Skeletal muscle tissue (tissue), 4 donors: ENCODE results near the gene MAP2. TPM values are rescaled to one million over a fixed set of nuclear protein-coding genes. Genes with fewer than 3 reads are reported as not detected.

Experiments used
- H3K27ac ChIP-seq: one replicate; pipeline ENCODE4 v1.7.0; 2013; ENCODE audit warnings: mild to moderate bottlenecking, low read depth, low read length, inconsistent platforms
- H3K27me3 ChIP-seq, 3 donors: one replicate each; pipeline ENCODE4 v1.7.0; 2013; ENCODE audit warnings: low read length in 3 of 3; ENCODE audit not compliant: control insufficient read depth in 3 of 3, insufficient read depth in 3 of 3
- H3K36me3 ChIP-seq, 3 donors: one replicate each; pipeline ENCODE4 v1.7.0; 2013; ENCODE audit warnings: low read length in 3 of 3; ENCODE audit not compliant: control insufficient read depth in 3 of 3, insufficient read depth in 3 of 3
- H3K4me1 ChIP-seq, 3 donors: one replicate each; pipeline ENCODE4 v1.7.0; 2013; ENCODE audit warnings: low read length in 3 of 3, mild to moderate bottlenecking in 3 of 3; ENCODE audit not compliant: control insufficient read depth in 3 of 3, insufficient read depth in 3 of 3
- H3K4me3 ChIP-seq, 3 donors: one replicate each; pipeline ENCODE4 v1.7.0; 2013; ENCODE audit warnings: low read length in 3 of 3
- H3K9ac ChIP-seq, 3 donors: one replicate each; pipeline ENCODE4 v1.7.0; 2013; ENCODE audit warnings: low read length in 3 of 3, mild to moderate bottlenecking in 3 of 3, moderate library complexity in 2 of 3, low read depth in 1 of 3
- H3K9me3 ChIP-seq, 3 donors: one replicate each; pipeline ENCODE4 v1.7.0; 2013; ENCODE audit warnings: low read length in 3 of 3; ENCODE audit not compliant: control insufficient read depth in 3 of 3
- total RNA-seq: library from RNA; depleted of rRNA; stranded (reverse); fragments of >200 nt; gene quantifications from one replicate; pipeline ENCODE4 v1.2.3, GENCODE V29; 2014
- donor health status: Osteomylitis.

MAP2 gene
- total RNA-seq, 1 donor from 2014 or later: 3.7 TPM

- Histone ChIP-seq H3K9ac (no peak overlapping the region), H3K36me3 (no peaks in the 10 kb centered on the region), H3K4me3 (no peak overlapping the region), H3K4me1 (no peaks in the 10 kb centered on the region), H3K27me3 (no peaks in the 10 kb centered on the region), H3K9me3 (no peaks in the 10 kb centered on the region), H3K27ac (no peak overlapping the region)
Measured at GRCh38 chr2:209653134-209653533, 229.3 kb downstream of the MAP2 start.

- no peak overlapping the region for H3K4me3 ChIP-seq
- no peak overlapping the region for H3K27ac ChIP-seq
- no peaks in the 10 kb centered on the region for H3K36me3 ChIP-seq
- no peaks in the 10 kb centered on the region for H3K4me1 ChIP-seq
- H3K27me3 ChIP-seq: no peaks in the 10 kb centered on the region
- no peaks in the 10 kb centered on the region for H3K9me3 ChIP-seq
- no peak overlapping the region for H3K9ac ChIP-seq
Measured at GRCh38 chr2:209661286-209661894, 237.5 kb downstream of the MAP2 start.

GRCh38 chr2:209662021-209662420 lies 238.2 kb downstream of the MAP2 start:
- no peak overlapping the region for H3K4me3 ChIP-seq
- no peak overlapping the region for H3K9ac ChIP-seq
- H3K36me3 ChIP-seq: no peaks in the 10 kb centered on the region
- no peaks in the 10 kb centered on the region for H3K27me3 ChIP-seq
- no peaks in the 10 kb centered on the region for H3K4me1 ChIP-seq
- H3K27ac ChIP-seq: no peak overlapping the region
- no peaks in the 10 kb centered on the region for H3K9me3 ChIP-seq

- Histone ChIP-seq H3K27ac (no peak overlapping the region), H3K27me3 (no peaks in the 10 kb centered on the region), H3K4me1 (no peaks in the 10 kb centered on the region), H3K4me3 (no peak overlapping the region), H3K9me3 (no peaks in the 10 kb centered on the region), H3K36me3 (no peaks in the 10 kb centered on the region), H3K9ac (no peak overlapping the region)
Measured at GRCh38 chr2:209663139-209663538, 239.3 kb downstream of the MAP2 start.

GRCh38 chr2:209663656-209664055 lies 239.8 kb downstream of the MAP2 start:
- H3K36me3 ChIP-seq: no peaks in the 10 kb centered on the region
- no peaks in the 10 kb centered on the region for H3K4me1 ChIP-seq
- H3K9ac ChIP-seq: no peak overlapping the region
- H3K27me3 ChIP-seq: no peaks in the 10 kb centered on the region
- H3K27ac ChIP-seq: no peak overlapping the region
- H3K4me3 ChIP-seq: no peak overlapping the region
- H3K9me3 ChIP-seq: no peaks in the 10 kb centered on the region

- Histone ChIP-seq H3K4me1 (no peaks in the 10 kb centered on the region), H3K9ac (no peak overlapping the region), H3K4me3 (no peak overlapping the region), H3K27me3 (no peaks in the 10 kb centered on the region), H3K27ac (no peak overlapping the region), H3K36me3 (no peaks in the 10 kb centered on the region), H3K9me3 (no peaks in the 10 kb centered on the region)
Measured at GRCh38 chr2:209666296-209666695, 242.4 kb downstream of the MAP2 start.

GRCh38 chr2:209671020-209671680 lies 247.3 kb downstream of the MAP2 start:
- no peak overlapping the region for H3K4me3 ChIP-seq
- H3K4me1 ChIP-seq: no peaks in the 10 kb centered on the region
- H3K9ac ChIP-seq: no peak overlapping the region
- H3K9me3 ChIP-seq: no peaks in the 10 kb centered on the region
- H3K36me3 ChIP-seq: no peaks in the 10 kb centered on the region
- H3K27me3 ChIP-seq: no peaks in the 10 kb centered on the region
- no peak overlapping the region for H3K27ac ChIP-seq

- Histone ChIP-seq H3K4me1 (no peaks in the 10 kb centered on the region), H3K27me3 (no peaks in the 10 kb centered on the region), H3K9me3 (no peaks in the 10 kb centered on the region), H3K4me3 (no peak overlapping the region), H3K36me3 (no peaks in the 10 kb centered on the region), H3K27ac (no peak overlapping the region), H3K9ac (no peak overlapping the region)
Measured at GRCh38 chr2:209673811-209674210, 250.0 kb downstream of the MAP2 start.

- no peaks in the 10 kb centered on the region for H3K27me3 ChIP-seq
- no peaks in the 10 kb centered on the region for H3K9me3 ChIP-seq
- H3K9ac ChIP-seq: no peak overlapping the region
- H3K4me3 ChIP-seq: no peak overlapping the region
- H3K27ac ChIP-seq: no peak overlapping the region
- H3K4me1 ChIP-seq: peaks cover 0 to 3% (median 0%) of the 10 kb centered on the region in 3 donors
- H3K36me3 ChIP-seq: no peaks in the 10 kb centered on the region
Measured at GRCh38 chr2:209680596-209680995, 256.7 kb downstream of the MAP2 start.

GRCh38 chr2:209681201-209681735 lies 257.4 kb downstream of the MAP2 start:
- Histone ChIP-seq H3K4me3 (no peak overlapping the region), H3K27ac (no peak overlapping the region), H3K9me3 (no peaks in the 10 kb centered on the region), H3K9ac (no peak overlapping the region), H3K36me3 (no peaks in the 10 kb centered on the region), H3K27me3 (no peaks in the 10 kb centered on the region), H3K4me1 (peaks cover 0 to 8% (median 2%) of the 10 kb centered on the region in 3 donors)
